SK-N-SH (cell line): Measurements from ENCODE around the gene CCDC78. TPM values are rescaled to one million over a fixed set of nuclear protein-coding genes. Genes with fewer than 3 reads are reported as not detected.

Experiments used
- CTCF ChIA-PET: fragments of 300-600, 350-600 bp; formaldehyde crosslinking; extraction: SDS; loops from one replicate; lab custom pipeline; 2021; lab: Yijun Ruan, JAX
- POLR2A ChIA-PET: fragments of 350-600 bp; sonication (Branson Sonifier 250); formaldehyde crosslinking; extraction: SDS; loops from one replicate; lab custom pipeline; 2020; ENCODE audit warnings: antibody characterized with exemption, inconsistent platforms; lab: Yijun Ruan, JAX
- DNase-seq: peaks from one replicate; pipeline ENCODE4 v3.0.0; 2012
- H2AFZ ChIP-seq: fragments of 200-600 bp; sonication (generic); 2 replicates; pipeline ENCODE4 v1.8.1; 2016; ENCODE audit warnings: antibody characterized with exemption, mild to moderate bottlenecking, low read depth
- H3F3A ChIP-seq: fragments of 200-600 bp; sonication (generic); replicated peaks from 2 replicates; pipeline ENCODE3; 2016; ENCODE audit warnings: antibody characterized with exemption, mild to moderate bottlenecking; ENCODE audit not compliant: insufficient read depth
- H3K27ac ChIP-seq, 2 experiments: fragments of 200-500 bp in 1 of 2; fragments of 200-600 bp in 1 of 2; sonication (Bioruptor generic) in 1 of 2; sonication (generic), shearing (Covaris generic) in 1 of 2; 2 replicates each; pipeline versions ENCODE4 v1.5.1 to v1.6.1; 2014 to 2016; ENCODE audit warnings: low read depth in 2 of 2, inconsistent platforms in 1 of 2, low read length in 1 of 2, mild to moderate bottlenecking in 1 of 2, mixed read lengths in 1 of 2
- H3K27me3 ChIP-seq: fragments of 200-600 bp; sonication (generic), shearing (Covaris generic); 2 replicates; pipeline ENCODE4 v1.6.1; 2016; ENCODE audit warnings: mixed run types; ENCODE audit not compliant: insufficient read depth
- H3K36me3 ChIP-seq, 2 experiments: fragments of 200-500 bp in 1 of 2; fragments of 200-600 bp in 1 of 2; sonication (Bioruptor generic) in 1 of 2; sonication (generic) in 1 of 2; replicated peaks in 1 of 2; 2 replicates each; pipeline versions ENCODE3 to v1.5.1; 2014 to 2016; ENCODE audit warnings: low read length in 1 of 2, mild to moderate bottlenecking in 1 of 2; ENCODE audit not compliant: insufficient read depth in 2 of 2, control insufficient read depth in 1 of 2
- H3K4me1 ChIP-seq, 2 experiments: fragments of 200-500 bp in 1 of 2; fragments of 200-600 bp in 1 of 2; sonication (Bioruptor generic) in 1 of 2; sonication (generic), shearing (Covaris generic) in 1 of 2; 2 replicates each; pipeline versions ENCODE4 v1.5.1 to v1.6.1; 2014 to 2016; ENCODE audit warnings: low read depth in 1 of 2, low read length in 1 of 2, mixed run types in 1 of 2; ENCODE audit not compliant: insufficient read depth in 2 of 2, control insufficient read depth in 1 of 2
- H3K4me2 ChIP-seq: fragments of 200-600 bp; sonication (generic), shearing (Covaris generic); 2 replicates; pipeline ENCODE4 v1.6.1; 2017; ENCODE audit warnings: mixed run types
- H3K4me3 ChIP-seq, 2 experiments: fragments of 200-500 bp in 1 of 2; fragments of 200-600 bp in 1 of 2; sonication (Bioruptor generic) in 1 of 2; sonication (generic), shearing (Covaris generic) in 1 of 2; 2 replicates each; pipeline versions ENCODE4 v1.5.1 to v1.8.1; 2014 to 2016; ENCODE audit warnings: low read depth in 2 of 2, inconsistent platforms in 1 of 2, low read length in 1 of 2, mild to moderate bottlenecking in 1 of 2, mixed read lengths in 1 of 2, moderate library complexity in 1 of 2
- H3K79me2 ChIP-seq: fragments of 200-600 bp; sonication (generic); 2 replicates; pipeline ENCODE4 v1.8.1; 2017; ENCODE audit warnings: mild to moderate bottlenecking; ENCODE audit not compliant: insufficient read depth
- H3K9ac ChIP-seq: fragments of 200-600 bp; sonication (generic); 2 replicates; pipeline ENCODE4 v1.6.1; 2017; ENCODE audit warnings: mixed run types
- H3K9me2 ChIP-seq: fragments of 200-600 bp; sonication (generic); 2 replicates; pipeline ENCODE4 v1.6.1; 2017; ENCODE audit warnings: mixed run types
- H3K9me3 ChIP-seq: fragments of 200-600 bp; sonication (generic); 2 replicates; pipeline ENCODE4 v1.6.1; 2017; ENCODE audit warnings: mixed run types, mild to moderate bottlenecking, moderate library complexity
- H4K20me1 ChIP-seq: fragments of 200-600 bp; sonication (generic); 2 replicates; pipeline ENCODE4 v1.6.1; 2017; ENCODE audit warnings: mild to moderate bottlenecking, mixed run types; ENCODE audit not compliant: insufficient read depth
- CHD2 ChIP-seq: fragments of 150-350 bp; IDR thresholded peaks from 2 replicates; pipeline ENCODE4 v1.6.1; 2018; ENCODE audit warnings: low read length; ENCODE audit not compliant: partially characterized antibody
- EP300 ChIP-seq, 2 experiments: IDR thresholded peaks; 2 replicates each; pipeline versions ENCODE4 v1.4.0 to v1.6.1; 2012; ENCODE audit warnings: borderline replicate concordance in 1 of 2, low read depth in 1 of 2, low read length in 1 of 2
- EZH2phosphoT487 ChIP-seq: fragments of 200-600 bp; sonication (generic); IDR thresholded peaks from 2 replicates; pipeline ENCODE4 v1.6.1; 2017; ENCODE audit warnings: low read depth, mixed run types, mild to moderate bottlenecking, antibody characterized with exemption, moderate library complexity, borderline replicate concordance
- FOSL2 ChIP-seq: IDR thresholded peaks from 2 replicates; pipeline ENCODE4 v1.4.0; 2012; ENCODE audit warnings: low read depth, mild to moderate bottlenecking, moderate library complexity, borderline replicate concordance
- FOXJ3 ChIP-seq: sonication (generic); formaldehyde crosslinking; IDR thresholded peaks from 2 replicates; pipeline ENCODE4 v1.5.1; 2020; ENCODE audit warnings: mild to moderate bottlenecking, missing genetic modification reagents
- GATA2 ChIP-seq: sonication (generic); formaldehyde crosslinking; IDR thresholded peaks from 2 replicates; pipeline ENCODE4 v1.5.0; 2020; ENCODE audit warnings: mild to moderate bottlenecking, missing genetic modification reagents
- NRF1 ChIP-seq: IDR thresholded peaks from 2 replicates; pipeline ENCODE4 v1.6.1; 2012; ENCODE audit warnings: low read depth, mild to moderate bottlenecking, low read length
- POLR2AphosphoS5 ChIP-seq: IDR thresholded peaks from 2 replicates; pipeline ENCODE4 v1.6.1; 2012; ENCODE audit warnings: low read depth, low read length
- RAD21 ChIP-seq: IDR thresholded peaks from 2 replicates; pipeline ENCODE4 v1.6.1; 2012; ENCODE audit warnings: mild to moderate bottlenecking, low read length
- RCOR1 ChIP-seq: fragments of 150-350 bp; IDR thresholded peaks from 2 replicates; pipeline ENCODE4 v1.6.1; 2017; ENCODE audit warnings: antibody characterized with exemption, low read length
- SMC3 ChIP-seq: IDR thresholded peaks from 2 replicates; pipeline ENCODE4 v1.6.1; 2012; ENCODE audit warnings: low read depth, low read length, improper control_type of control experiment
- TCF12 ChIP-seq: IDR thresholded peaks from 2 replicates; pipeline ENCODE4 v1.4.0; 2012
- USF2 ChIP-seq: fragments of 150-350 bp; IDR thresholded peaks from 2 replicates; pipeline ENCODE4 v1.6.1; 2017; ENCODE audit warnings: antibody characterized with exemption, low read length, low read depth, borderline replicate concordance
- ZBTB33 ChIP-seq: IDR thresholded peaks from 2 replicates; pipeline ENCODE4 v1.4.0; 2012; ENCODE audit warnings: low read depth, borderline replicate concordance
- WGBS: methylation state at CpG from one replicate; pipeline ENCODE4 v1.1.6; 2017; ENCODE audit warnings: low lambda C conversion rate; 5-methylcytosine and 5-hydroxymethylcytosine counted together
- polyA plus RNA-seq, 3 experiments: library from polyadenylated mRNA; depleted of rRNA; stranded (reverse); fragments of >200 nt; gene quantifications; 2 replicates each; pipeline ENCODE4 v1.2.3, GENCODE V29; 2012
- TF ChIP-seq, protein P1 (sequence below): IDR thresholded peaks from 2 replicates; pipeline ENCODE4 v1.4.0; 2012; ENCODE audit warnings: low read depth
- TF ChIP-seq, protein P2 (sequence below): fragments of 150-350 bp; IDR thresholded peaks from 2 replicates; pipeline ENCODE4 v1.6.1; 2016; ENCODE audit warnings: mild to moderate bottlenecking, low read depth, low read length

CCDC78 gene
- polyA plus RNA-seq, 1 of the 3 experiments (the other 2 are of a cell fraction): 15.4 TPM

GRCh38 chr16:765488-765865, 39.2 kb upstream of the CCDC78 start:
- Histone ChIP-seq H3K9ac (no peak overlapping the region), H3K27me3 (no peaks in the 10 kb centered on the region), H2AFZ (no peak overlapping the region), H3K79me2 (no peaks in the 10 kb centered on the region), H3K4me1 (no peaks in the 10 kb centered on the region), H3K27ac (no peak overlapping the region), H3K9me2 (no peaks in the 10 kb centered on the region), H3K4me3 (no peak overlapping the region), H3K36me3 (no peaks in the 10 kb centered on the region), H4K20me1 (no peaks in the 10 kb centered on the region), H3F3A (no peaks in the 10 kb centered on the region), H3K4me2 (no peak overlapping the region), H3K9me3 (no peaks in the 10 kb centered on the region)
- WGBS: no CpG with 5 or more reads among the region's 29 CpGs
- TF ChIP-seq USF2: no peak
- TF ChIP-seq, protein P1, sequence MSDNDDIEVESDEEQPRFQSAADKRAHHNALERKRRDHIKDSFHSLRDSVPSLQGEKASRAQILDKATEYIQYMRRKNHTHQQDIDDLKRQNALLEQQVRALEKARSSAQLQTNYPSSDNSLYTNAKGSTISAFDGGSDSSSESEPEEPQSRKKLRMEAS: no peak
- no peak for TF ChIP-seq SMC3
- no peak for TF ChIP-seq TCF12
- no peak for TF ChIP-seq RCOR1
- no peak for TF ChIP-seq FOXJ3 (CRISPR knock-in tag)
- TF ChIP-seq FOSL2: no peak
- TF ChIP-seq GATA2: no peak
- TF ChIP-seq NRF1: no peak
- no peak for TF ChIP-seq POLR2AphosphoS5
- no peak for TF ChIP-seq EZH2phosphoT487
- TF ChIP-seq, protein P2, sequence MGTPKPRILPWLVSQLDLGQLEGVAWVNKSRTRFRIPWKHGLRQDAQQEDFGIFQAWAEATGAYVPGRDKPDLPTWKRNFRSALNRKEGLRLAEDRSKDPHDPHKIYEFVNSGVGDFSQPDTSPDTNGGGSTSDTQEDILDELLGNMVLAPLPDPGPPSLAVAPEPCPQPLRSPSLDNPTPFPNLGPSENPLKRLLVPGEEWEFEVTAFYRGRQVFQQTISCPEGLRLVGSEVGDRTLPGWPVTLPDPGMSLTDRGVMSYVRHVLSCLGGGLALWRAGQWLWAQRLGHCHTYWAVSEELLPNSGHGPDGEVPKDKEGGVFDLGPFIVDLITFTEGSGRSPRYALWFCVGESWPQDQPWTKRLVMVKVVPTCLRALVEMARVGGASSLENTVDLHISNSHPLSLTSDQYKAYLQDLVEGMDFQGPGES: no peak
- TF ChIP-seq RAD21: no peak
- TF ChIP-seq ZBTB33: no peak
- no peak for TF ChIP-seq EP300 (IDR thresholded peaks at IDR 0.05; ENCODE audit: borderline replicate concordance in 1 of 2, low read depth in 1 of 2, low read length in 1 of 2)
- TF ChIP-seq CHD2: no peak
- ChIA-PET POLR2A (no interaction called here), CTCF (no interaction called here)
- no peak for DNase-seq
